HG02840 (cell line): ENCODE data around the gene TUBA4B.
A peak's percentile ranks its signal among the peaks of the same experiment; 100 is the strongest.

Experiments used
- ATAC-seq: cut with Tn5 transposase; IDR thresholded peaks from one replicate; pipeline ENCODE4 v1.9.1; 2021; ENCODE audit warnings: mild to moderate bottlenecking, moderate library complexity, moderate number of reproducible peaks; ENCODE audit not compliant: unreplicated experiment, low FRiP score

The TUBA4B gene

DNA sequence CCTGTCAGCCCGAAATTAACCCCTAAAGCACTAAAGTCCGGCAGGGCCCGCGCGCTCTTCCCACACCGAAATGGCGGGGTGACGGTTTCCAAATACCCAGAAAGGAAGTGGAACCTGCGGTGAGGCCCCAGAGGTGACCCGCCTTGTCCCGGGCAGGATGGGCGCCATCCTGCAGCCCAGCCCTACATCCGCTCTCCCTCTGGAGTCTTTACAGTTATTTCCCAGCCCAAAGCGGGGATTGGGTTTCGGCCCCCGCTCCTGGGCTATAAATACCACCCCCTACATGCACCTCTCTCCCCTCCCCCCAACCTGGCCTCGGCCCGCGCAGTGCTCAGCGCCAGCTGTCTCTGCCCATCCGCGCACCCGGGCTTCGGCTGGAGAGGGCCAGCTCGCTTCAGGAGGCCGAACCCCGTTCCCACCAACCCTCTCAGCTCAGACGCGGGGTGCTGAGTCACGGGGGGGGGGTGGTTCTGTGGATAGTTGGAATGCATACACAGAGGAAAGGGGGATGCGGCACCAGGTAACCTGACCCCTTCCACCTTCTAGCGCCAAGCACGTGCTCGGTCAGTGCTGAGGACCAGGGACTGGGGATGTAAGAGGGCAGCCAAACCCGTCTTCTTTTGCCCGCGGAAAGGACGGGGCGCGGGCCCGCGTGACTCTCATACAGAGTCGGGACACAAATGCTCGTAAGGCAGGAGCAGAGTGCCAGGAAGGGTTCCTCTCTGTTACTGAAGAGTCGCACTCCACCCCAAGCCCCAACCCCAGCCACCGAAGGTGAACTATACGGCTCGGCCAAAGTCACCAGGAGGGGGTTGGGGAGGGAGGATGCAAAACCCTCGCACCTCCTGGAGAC is at the start of gene TUBA4B:
TUBA4B (plus strand) TSS at position 344 of the 853 bp plus-strand sequence; CDS start at position 509, 165 bp downstream.
- peak; percentile 8 for ATAC-seq

DNA sequence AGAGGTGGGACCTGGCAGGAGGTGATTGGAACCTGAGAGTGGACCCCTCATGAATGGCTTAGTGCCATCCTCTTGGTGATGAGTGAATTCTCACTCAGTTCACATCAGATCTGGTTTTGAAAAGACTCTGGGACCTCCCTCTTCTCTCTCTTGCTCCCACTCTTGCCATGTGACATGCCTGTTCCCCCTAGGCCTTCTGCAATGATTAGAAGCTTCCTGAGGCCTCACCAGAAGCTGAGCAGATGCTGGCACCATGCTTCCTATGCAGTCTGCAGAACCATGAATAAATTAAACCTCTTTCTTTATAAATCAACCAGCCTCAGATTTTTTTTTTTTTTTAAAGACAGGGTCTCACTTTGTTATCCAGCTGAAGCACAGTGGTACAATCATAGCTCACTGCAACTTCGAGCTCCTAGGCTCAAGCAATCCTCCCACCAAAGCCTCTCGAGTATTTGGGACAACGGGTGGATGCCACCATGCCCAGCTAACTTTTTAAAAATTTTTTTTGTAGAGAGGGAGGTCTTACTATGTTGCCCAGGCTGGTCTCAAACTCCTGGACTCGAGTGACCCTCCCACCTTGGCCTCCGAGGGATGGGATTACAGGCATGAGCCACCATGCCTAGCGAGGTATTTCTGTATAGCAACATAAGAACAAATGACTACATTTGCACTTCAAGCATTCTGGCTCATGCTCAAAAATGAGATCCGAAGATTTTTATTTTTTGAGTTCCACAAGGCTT is 48.4 kb upstream of the TUBA4B start:
- no peak for ATAC-seq

DNA sequence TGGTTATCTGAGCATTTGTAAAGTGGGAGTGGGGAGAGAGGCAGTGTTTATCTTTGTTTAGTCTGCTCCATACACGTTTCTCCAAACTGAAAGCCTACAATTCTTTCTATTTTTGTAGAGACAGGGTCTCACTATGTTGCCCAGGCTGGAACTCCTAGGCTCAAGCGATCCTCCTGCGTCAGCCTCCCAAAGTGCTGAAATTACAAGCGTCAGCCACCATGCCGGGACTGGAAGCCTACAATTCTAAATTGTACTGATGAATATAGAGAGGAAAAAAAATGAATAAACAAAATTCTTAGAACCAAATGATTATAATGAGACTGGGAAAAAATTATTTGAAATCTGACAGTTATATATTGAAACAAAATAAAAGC is 47.9 kb upstream of the TUBA4B start:
- no peak for ATAC-seq

DNA sequence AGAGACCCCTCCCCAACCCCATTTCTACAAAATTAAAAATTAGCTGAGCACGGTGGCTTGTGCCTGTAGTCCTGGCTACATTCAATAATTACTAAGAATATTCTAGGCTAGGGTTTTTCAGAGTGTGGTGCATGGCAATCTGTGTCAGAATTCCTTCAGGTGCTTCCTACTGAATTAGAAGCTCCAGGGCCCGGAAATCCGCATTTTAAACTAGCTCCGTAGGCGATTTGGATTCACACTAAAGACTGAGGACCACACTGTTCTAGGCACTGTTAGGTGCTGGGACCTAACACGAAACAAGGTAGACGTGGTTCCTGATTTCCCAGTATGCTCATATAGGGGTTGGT is 47.1 kb upstream of the TUBA4B start:
- no peak for ATAC-seq

DNA sequence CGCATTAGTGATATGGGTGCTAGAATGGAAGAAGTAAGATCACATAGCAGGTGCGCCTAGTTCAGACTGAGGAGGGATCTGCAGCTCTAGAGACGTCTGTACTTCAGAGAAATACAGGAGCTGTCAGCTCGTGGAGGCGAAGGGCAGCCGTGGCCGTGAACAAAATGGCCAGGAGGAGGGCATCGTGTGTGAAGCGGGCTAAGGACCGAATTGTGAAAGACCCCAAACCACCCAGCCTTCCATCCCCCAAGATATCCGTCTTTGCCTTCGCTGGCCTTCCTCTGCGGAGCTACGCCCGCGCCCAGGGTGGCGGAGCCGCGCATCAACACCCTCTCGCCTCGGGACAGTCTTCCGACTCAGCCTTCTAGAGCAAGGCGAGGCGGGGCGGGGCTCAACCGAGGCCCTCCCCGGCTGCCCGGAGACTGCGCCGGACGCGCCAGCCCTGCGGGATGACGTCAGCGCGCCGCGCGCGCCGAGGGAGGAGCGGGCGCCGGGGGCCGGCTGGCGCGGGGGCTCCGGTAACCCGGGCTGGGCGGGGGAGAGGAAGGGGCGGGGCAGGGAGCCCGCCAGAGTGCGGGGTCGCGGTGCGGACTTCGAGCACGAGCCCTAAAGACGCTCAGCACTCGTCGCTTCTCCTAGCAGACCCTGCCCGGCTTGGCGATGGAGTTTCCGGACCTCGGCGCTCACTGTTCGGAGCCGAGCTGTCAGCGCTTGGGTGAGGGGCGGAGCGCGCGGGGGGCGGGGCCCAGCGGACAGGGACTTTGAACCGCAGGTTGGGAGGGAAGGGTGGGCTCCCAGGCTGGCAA is 46.5 kb upstream of the TUBA4B start, which contains the start of gene ZFAND2B:
ZFAND2B (plus strand) TSS at position 455 of the 806 bp plus-strand sequence; CDS start at position 661, 206 bp downstream.
- peak; percentile 93 for ATAC-seq

DNA sequence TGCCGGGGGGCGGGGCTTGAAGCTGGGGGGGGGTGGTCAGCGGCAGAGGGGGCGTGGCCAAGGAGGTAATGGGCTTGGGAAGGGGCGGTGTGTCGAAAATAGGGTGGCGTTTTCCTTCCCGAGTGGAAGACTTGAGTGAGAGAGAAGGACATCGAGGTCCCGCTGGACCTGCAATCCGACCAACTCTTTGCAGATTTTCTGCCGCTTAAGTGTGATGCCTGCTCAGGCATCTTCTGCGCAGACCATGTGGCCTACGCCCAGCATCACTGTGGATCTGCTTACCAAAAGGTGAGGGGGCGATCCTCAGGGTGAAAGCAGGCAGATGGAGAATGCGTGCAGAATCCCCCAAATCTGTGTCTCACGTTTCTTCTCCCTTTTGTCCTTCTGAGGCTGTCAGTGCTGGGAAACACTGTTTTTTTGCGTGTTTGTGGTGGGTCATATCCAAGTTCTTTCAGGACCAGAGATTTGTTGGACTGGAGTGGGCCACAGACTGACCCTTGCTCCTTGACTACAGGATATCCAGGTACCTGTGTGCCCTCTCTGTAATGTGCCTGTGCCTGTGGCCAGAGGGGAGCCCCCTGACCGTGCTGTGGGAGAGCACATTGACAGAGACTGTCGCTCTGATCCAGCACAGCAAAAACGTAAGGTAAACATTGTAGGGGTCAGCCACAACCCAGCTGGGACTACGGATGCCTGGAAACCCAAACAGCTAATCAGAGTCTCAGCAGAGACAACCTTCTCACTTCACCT is 45.7 kb upstream of the TUBA4B start:
- ATAC-seq: no peak

DNA sequence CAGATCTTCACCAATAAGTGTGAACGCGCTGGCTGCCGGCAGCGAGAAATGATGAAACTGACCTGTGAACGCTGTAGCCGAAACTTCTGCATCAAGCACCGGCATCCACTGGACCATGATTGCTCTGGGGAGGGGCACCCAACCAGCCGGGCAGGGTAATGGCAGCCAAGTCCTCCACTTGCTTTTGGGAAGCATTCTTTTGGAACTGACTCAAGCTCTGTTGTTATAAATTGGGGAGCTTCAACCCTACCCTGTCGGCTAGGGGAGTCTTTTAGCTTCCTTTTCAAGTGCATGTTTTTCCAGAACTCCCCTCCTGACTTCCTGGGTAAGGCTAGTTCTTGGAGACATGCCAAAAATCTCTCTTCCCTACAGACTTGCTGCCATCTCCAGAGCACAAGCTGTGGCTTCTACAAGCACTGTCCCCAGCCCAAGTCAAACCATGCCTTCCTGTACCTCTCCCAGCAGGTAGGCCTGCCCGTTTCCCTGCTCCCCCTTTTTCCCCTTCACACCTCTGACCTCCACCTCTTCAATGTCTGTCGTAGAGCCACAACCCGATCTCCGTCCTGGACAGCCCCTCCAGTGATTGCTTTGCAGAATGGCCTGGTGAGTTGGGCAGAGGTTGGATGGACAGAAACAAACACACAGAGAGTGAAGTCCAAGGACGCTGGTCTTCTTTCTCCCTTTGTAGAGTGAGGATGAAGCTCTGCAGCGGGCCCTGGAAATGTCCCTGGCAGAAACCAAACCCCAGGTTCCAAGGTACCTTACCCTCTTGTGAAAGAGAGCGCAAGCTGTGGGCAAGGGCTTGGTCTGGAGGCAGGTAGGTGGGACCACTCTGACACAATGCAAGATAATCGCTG is 44.9 kb upstream of the TUBA4B start:
- no peak for ATAC-seq

DNA sequence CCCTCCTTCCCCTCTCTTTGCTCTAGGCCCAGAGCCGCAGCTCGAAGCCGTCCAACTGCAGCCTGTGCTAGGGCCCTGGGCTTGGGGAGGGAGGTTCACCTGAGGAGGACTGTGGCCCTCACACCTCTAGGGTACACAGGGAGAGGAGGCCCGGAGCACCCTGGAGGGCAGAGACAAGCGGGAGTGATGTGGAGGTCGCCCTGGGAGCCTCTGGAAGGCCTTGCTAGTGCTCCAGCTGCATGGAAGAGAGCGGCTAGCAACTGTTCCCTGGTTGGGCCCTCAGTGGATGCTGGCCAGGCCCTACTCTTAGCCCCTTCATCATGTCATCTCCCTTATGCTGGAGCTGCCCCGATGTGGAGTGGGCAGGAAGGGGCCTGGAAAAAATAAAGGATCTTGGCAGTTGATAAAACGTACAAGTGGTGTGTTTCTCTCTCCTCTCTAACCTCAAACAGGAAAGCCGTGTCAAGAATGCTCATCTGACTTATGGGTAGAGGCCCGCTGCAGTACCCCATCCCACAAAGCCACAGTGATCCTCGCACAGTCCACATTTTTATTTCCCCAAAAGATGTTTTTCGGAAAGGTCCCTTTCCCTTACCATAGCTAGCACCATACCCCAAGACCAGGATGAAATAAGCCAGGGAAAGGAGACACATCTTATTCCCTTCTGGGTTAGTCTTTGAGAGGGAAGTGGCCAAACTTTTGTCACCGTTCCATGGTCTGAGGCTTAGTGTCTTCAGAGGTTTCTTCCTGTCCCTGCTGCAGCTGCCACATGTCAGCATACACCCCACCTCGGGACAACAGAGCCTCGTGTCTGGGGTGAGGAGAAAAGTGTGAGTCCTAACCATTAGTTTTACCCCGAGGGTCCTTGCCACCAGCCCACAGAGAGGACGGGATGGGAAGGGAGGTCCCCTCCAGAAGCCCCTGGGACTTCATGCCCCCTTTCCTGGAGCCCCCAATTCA is 43.5 kb upstream of the TUBA4B start:
- ATAC-seq: no peak

DNA sequence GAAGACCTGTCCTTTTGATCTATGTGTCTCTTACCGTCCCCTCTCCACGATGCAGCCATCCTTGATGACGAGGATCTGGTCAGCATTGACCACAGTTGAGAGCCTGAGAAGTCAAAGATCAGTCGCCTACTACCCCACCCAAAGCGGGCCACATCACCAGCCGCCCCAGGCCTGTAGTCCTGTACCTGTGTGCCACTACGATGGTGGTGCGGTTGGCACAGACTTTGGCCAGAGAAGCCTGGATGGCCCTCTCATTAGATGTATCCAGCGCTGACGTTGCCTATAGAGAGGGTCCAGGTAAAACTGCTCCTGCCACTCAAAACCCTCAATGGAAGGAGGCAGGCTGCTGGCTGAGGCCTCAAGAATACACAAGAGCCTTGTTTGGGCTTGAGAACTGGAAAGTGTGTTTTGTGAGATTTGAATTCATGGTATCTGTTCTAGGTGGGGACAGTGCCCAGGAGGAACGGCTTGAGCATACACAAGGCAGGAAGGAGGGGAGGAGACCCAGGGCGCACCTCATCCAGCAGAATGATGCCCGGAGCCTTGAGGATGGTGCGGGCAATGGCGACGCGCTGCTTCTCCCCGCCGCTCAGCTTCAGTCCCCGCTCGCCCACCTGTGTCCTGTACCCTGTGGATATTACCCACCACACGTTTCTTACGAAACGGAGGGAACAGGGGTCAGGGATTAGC is 42.7 kb upstream of the TUBA4B start:
- no peak for ATAC-seq

DNA sequence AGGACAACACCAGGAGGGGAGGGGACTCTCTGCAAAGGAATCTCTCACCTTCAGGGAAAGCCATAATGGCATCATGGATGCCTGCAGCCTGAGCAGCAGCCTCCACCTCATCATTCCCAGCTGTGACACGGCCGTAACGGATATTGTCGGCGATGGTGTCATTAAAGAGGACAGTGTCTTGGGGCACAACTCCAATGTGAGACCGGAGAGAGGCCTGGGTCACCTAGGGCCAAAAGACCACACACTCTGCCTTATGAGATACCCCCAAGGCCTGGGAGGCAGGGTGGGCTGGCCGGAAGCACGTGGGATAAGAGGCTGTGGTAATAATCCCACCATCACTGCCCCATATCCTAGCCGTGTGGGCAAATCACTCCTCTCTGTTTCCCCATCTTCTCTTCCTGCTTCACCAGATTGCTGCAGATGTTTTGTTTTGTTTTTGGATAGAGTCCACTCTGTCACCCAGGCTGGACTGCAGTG is 42.1 kb upstream of the TUBA4B start:
- ATAC-seq: no peak

DNA sequence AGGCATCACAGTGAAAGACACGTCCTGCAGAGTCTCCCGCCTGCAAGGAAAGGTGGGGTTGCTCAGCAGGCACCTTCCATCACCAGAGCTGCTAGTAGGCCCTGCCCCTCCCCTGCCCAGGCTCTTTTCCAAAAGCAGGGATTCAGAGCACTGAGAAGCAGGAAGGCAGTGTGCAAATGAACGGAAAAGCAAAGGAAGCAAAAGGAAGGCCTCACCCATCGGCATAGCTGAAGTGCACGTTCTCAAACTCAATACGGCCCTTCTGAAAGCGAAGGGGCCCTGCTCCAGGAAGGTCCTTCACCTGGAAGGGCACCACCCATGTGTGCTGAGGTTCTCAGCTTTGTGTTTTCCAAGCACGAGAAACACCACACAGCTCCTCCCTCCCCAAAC is 40.0 kb upstream of the TUBA4B start:
- no peak for ATAC-seq

DNA sequence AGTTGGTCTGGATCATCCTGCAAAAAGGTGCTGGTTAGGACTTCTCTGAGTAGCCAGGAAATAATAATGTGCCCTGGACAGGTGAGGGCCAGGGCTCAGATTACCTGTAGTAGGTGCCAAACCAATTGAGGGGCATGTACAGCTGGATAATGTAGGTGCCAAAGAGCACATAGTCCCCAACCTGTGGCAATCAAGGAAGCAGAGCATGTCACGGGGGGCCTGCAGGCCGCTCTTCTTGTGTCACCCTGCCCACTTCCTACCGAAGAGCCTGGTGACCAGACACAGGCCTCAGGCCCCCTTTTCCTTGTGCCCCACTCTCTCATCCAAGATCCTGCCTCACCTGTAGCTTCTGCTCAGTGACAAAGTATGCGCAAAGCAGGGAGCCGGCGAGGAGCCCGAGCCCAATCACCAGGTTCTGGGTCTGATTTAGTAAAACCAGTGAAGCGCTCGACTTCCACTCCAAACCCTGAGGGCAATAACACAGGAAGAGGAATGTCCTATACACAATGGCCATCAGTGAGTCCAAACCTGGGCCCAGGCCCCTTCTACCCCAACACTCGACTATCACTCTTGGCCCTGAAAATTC is 39.5 kb upstream of the TUBA4B start:
- ATAC-seq: no peak

DNA sequence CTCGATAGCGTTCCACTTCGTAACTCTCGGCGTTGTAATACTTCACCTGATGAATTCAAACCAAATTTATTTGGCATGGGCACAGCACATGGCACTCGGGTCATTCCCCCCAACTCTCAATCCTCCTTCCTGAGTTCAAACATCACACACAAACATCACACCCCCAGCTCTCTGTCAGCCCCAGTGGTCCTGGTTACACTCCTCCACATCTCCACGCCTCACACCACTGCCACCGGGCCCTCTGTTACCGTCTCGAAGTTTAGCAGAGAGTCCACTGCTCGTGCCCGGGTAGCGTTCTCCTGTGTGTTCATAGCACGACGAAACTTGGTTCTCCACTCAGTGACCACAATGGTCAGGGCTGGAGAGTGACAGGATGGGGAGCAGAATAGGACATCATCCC is 38.9 kb upstream of the TUBA4B start:
- ATAC-seq: no peak

DNA sequence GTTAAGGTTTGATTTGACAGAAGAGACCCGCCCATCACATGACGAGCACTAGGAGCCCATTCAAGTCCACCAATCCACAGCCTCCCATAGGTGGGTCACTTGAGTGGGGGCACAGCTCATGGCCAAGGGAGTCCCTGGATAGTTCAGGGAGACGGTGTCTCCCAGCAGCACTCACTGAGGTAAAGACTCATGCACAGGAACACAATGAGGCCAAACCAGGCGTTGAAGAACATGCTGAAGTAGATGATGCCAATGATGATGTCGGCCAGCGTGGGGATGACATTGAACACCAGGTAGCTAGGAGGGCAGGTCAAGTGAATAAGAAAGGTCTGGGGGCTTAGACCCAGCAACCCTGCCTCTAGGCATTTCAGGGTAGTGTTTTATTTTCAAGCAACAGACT is 38.3 kb upstream of the TUBA4B start:
- ATAC-seq: no peak

DNA sequence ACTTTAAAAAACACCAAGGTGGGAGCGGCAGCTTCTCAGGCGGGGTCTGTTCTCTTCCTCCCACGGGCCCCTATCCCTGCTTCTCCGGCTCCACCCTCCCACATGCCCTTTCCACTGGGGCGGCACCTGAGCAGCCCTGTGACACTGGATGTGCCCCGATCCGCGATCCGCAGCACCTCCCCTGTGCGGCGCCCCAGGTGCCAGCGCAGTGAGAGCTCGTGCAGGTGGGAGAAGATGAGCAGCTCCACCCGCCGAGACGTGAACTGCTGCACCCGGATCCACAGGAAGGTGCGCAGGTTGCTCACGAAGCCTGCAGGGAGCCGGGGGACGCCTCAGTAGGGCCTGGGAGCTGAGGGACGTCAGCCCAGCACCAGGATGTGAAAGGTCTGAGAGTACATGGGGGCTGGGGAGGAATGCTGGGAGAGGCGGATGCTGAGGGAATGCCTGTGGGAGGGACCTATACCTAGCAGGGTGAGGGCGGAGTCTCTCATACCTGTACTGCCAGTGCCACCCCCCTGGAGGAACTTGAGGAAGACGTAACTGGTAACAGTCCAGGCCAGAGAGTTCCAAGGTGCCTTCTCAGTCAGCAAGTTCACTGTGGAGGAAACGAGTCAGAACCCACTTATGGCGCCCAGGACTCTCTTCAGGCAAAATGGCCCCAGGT is 37.0 kb upstream of the TUBA4B start:
- ATAC-seq: no peak

DNA sequence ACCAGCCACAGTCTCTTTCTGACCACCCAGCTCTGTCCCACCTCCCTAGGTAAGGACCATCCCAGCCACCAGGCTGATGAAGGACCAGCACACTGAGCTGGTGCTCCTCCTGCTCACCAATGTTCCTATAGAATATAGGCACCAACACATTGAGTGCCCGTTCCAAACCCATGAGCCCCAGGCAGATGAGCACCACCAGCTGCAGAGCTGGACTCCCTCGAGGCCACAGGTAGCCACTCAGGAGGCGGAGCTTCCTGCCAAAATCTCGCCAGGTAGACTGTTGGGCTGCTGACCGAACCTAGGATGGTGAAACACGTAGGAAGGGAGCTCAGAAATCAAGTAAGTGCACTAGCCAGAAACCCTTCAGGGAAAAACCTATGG is 36.5 kb upstream of the TUBA4B start:
- ATAC-seq: no peak
